Superior temporal gyrus (tissue), 1 donor: ENCODE results near the gene ATP9A.
"Not testable (repeated sequence)": the region's sequence is repeated elsewhere in the genome, so short reads cannot be mapped to it uniquely, and the experiment has no call there.

Experiments used
- DNase-seq: peaks from one replicate; pipeline ENCODE4 v3.0.0-alpha.2; 2016; ENCODE audit errors: extremely low spot score

The ATP9A gene

GRCh38 chr20:51750770-51751388 is 17.3 kb downstream of the ATP9A start:
- DNase-seq: no peak

DNA sequence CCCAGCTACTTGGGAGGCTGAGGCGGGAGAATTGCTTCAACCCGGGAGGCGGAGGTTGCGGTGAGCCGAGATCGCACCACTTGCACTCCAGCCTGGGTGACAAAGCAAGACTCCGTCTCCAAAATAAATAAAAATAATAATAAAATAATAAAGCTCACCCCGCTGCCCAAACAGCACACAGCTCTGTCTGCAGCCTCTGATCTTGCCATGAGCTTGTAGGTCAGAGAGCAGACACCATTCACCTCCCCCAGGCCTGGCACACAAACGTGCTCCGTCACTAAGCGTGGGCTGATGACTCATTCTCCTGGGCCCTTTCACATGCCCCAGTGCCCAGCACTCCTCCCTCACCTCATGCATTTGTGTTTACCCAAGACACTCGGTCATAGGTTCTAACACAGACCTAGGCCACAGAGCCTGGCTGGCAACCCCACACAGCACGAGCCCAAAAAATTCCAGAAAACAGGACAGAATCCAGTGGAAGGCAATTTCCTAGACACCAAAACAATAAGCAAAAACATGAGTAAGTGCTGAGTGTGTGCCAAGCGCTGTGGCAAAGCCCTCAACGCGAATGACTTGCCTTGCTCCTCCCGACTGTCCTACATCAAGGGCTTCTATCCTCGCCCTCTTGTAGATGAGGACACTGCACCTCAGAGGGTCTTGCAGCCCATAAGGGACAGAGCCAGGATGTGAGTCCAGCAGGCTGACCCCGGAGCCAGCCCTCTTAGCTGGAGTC is 18.0 kb downstream of the ATP9A start:
- peak; percentile 71 for DNase-seq

- no peak for DNase-seq
Measured at GRCh38 chr20:51749674-51750036, 18.5 kb downstream of the ATP9A start.

DNA sequence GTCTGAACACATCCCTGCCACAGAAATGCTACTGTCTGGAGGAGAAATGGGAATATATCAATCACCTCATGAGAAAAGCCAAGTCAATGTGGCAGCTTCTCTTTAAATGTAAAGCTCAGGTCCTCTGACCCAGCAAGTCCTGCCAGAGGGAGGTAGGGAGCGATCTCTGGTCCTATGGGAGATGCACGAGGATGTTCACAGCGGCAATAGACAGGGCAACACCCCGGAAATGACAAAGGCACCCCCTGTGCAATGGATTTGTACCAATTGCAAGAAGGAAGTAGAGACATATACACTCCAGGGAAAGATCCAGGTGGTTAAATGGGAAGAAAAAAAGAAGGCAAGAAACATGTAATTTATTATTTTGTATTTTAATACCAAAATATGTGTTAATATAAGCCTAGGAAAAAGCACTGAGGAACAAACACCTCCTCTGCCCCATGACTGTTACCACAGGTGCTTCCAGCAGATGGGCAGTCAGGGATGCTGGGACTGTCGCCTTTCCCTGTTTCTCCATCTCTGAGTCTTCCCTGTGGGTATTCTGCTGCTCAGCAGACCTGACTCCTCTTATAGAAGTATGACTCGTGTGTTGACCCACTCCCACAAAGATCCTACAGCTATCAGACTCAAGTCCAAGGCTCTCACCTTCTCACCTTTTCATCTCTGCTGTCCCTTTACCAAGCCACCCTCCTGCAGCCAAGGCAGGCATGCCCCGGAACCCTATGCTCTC is 20.8 kb downstream of the ATP9A start:
- DNase-seq: no peak

GRCh38 chr20:51745804-51746203 is 22.4 kb downstream of the ATP9A start:
- no peak for DNase-seq

DNA sequence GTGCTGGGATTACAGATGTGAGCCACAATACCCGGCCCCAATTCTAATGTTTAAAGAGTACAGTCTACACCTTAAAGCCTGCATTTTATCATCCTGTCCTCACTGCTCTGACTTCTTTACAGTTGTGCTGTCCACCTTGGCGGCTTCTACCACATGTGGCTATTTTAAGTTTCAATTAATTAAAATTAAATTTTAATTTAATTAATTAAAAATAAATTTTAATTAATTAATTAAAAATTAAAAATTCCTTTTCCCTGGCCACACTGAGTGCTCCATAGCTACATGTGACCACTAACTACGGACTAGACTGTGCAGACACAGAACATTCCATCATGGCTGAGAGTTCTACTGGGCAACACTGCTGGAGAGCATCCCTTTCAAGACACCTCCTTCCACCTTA is 27.4 kb downstream of the ATP9A start:
- DNase-seq: no peak

- not testable (repeated sequence) for DNase-seq
Measured at GRCh38 chr20:51740308-51740707, 27.9 kb downstream of the ATP9A start.

DNA sequence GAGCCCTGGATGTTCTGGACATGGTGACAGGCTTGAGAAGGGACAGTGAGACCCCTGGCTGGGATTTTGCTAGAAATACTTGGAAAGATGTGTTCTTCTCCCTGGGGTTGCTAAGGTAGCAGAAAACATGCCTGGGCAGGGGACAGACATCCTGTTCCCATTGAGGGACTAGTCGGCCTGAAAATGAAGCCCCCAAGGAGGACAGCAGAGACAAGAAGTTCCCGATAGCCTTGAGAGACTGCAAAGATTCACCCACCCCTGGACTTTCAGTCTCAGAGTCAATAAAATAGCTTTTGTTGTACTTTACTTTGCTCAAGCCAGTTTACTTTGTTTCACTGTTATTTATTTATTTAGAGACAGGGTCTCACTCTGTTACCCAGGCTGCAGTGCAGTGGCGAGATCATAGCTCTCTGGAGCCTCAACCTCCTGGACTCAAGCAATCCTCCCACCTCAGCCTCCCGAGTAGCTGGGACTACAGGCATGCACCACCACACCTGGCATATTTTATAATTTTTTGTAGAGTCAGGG is 28.4 kb downstream of the ATP9A start:
- DNase-seq: no peak

GRCh38 chr20:51738877-51739447 is 29.2 kb downstream of the ATP9A start:
- DNase-seq: no peak

DNA sequence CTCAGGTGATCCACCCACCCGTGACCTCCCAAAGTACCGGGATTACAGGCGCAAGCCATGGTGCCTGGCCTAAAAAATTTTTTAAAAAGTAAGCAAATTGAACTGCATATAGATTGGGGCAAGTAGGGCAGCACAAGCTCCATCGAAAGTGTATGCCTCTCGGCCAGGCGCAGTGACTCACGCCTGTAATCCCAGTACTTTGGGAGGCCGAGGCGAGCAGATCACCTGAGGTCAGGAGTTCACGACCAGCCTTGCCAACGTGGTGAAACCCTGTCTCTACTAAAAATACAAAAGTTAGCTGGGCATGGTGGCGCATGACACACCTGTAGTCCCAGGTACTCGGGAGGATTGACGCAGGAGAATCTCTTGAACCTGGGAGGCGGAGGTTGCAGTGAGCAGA is 29.9 kb downstream of the ATP9A start:
- DNase-seq: not testable (repeated sequence)

GRCh38 chr20:51736947-51737346 is 31.2 kb downstream of the ATP9A start:
- no peak for DNase-seq

DNA sequence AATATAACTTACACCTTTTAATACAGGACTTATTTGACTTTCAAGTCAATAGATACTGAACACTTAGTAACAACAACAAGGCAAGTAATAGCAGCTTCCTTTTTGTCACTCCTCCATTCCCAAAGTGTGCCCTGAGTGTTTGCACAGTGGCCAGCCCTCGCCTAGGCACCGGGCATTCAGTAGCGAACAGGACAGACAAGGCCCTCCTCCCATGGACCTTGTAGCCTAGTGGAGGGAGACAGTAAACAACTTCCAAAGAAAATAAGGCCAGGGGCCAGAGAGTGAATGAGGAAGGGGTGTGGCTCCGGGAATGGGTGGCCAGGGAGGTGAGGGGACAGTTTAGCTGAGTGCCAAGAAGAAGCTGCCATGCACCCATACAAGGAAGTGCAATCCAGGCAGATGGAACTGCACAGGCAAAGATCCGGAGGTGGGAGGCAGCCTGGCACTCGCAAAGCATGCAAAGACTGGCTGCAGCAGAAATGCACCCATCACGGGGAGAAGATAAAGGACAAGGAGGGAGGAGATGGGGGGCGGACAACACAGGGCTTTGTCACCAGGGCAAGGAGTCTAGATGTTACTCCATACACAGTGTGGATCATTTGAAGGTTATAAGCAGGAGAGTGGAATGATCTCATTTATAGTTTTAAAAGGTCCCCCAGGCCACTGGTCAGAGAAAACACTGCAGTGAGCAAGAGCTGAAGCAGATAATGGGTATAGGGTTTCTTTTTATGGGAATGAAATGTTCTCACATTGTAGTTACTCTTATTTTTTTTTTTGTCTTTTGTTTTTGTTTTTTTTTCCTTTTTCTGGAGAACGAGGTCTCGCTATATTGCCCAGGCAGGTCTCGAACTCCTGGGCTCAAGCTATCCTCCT is 32.2 kb downstream of the ATP9A start:
- no peak for DNase-seq

DNA sequence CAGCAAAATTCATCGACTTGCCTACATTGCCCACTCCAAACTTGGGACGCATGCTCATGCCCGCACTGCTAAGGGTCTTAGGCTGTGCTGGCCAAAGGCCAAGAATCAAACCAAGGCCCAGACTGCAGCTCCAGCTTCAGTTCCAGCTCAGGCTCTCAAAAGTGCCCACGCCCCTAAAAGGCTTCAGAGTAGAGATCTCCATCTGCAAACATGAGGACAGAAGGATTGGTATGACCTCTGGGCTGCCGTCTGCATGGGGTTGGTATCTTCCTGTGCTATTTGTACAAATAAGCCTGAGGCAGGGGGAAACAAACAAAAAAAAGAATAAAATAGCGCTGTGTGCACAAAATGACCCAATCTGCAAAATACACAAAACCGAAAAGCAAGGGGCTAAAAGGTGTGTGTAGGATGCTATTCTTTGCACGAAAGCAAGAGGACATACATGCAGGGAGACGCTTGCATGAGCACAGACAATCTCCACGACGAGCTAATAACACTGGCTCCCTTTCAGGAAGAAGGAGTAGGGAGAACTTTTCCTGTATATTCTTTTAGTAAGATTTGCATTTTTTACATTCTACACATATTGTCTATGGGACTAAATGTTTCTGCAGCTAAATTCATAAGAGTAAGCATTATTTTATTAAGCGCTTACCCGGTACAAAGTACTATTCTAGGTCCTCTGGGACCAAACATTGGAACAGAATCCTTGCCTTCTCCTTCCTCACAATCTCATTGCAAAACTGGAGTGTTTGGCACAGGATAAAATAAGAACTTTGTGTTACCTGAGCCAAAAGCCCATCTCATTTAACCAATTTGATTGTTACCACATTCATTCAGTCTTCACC is 33.1 kb downstream of the ATP9A start:
- DNase-seq: no peak

DNA sequence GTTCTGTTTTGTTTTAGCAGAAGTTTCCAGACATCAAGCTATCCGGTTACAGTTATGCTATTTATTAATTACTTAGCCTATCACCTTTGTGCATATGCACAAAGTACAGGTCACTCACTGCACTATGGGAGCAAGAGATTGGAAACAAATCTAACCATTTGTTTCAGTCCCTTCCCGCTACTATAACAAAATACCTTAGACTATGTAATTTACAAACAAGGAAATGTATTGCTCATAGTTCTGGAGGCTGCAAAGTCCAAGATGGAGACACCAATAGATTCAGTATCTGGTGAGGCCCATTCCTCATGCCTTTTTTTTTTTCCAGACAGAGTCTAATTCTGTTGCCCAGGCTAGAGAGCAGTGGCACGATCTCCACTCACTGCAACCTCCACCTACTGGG is 35.1 kb downstream of the ATP9A start:
- no peak for DNase-seq

DNA sequence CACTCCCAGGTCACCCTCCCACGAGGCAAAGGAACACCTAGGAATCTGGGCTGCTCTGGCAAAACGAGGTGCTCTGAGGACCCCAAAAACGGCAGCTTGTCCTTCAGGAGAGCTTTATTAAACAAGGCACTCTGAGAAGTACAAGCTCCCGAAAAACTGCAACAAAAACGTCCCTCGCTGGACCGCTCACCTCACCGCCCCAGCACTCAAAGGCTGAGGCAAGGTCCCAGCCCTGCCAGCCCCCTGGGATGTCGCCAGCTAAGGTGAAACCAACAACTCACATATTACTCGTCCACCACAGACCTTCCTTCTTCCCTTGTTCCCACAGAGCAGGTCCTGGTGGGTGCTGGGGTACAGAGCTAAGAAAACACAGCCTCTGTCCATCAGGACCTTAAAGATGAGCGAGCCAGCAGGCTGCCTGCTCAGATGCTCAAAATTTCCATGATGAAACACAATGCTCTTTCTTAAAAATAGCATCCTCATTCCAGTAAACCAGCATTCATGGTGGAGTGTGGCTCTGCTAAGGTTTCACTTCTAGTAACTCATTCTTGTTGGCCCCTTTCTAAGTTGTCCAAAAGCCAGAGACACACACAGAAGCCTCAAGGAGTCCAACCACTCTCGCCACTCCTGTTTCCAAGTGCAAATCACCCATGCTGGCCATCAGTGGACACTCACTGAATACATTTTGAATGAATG is 35.9 kb downstream of the ATP9A start:
- DNase-seq: peak; percentile 65

GRCh38 chr20:51731731-51732095 is 36.5 kb downstream of the ATP9A start:
- no peak for DNase-seq

- DNase-seq: no peak
Measured at GRCh38 chr20:51729771-51730170, 38.4 kb downstream of the ATP9A start.

GRCh38 chr20:51728737-51729136 is 39.5 kb downstream of the ATP9A start:
- no peak for DNase-seq

DNA sequence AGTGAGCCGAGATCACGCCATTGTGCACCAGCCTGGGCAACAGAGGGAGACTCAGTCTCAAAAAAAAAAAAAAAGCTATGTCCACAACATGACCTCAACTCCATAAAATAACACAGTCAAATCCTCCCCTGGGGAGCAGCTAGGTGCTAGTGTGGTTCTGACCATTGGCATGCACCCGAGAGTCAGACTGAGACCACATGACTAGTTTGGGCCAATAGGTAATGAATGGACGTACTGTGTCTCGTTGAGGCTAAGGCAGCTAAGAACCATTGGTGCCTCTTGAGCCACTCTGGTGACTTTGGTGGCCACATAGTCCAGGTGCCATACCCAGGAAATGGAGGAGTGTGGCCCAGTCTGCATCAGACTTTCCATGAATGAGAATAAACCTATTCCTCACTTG is 40.3 kb downstream of the ATP9A start:
- no peak for DNase-seq

GRCh38 chr20:51725584-51726176 is 42.5 kb downstream of the ATP9A start:
- DNase-seq: no peak
